SW 1271 (cell line): Measurements from ENCODE around the gene FLNB.
A peak's percentile ranks its signal among the peaks of the same experiment; 100 is the strongest.
"Not testable (repeated sequence)": the region's sequence is repeated elsewhere in the genome, so short reads cannot be mapped to it uniquely, and the experiment has no call there.

ENCODE experiments used
- DNase-seq, 2 experiments: peaks; one replicate each; lab custom pipeline; 2025; lab: John Stamatoyannopoulos, UW

The FLNB gene

GRCh38 chr3:58051658-58052261 is 43.5 kb downstream of the FLNB start:
- not testable (repeated sequence) for DNase-seq

- DNase-seq = peak; percentile 47 to 87
Observed at GRCh38 chr3:58052373-58053273, 44.4 kb downstream of the FLNB start.

- no peak for DNase-seq
Observed at GRCh38 chr3:58054652-58055051, 46.4 kb downstream of the FLNB start.

- no peak for DNase-seq
Observed at GRCh38 chr3:58055314-58055713, 47.1 kb downstream of the FLNB start.

- DNase-seq = not testable (repeated sequence)
Observed at GRCh38 chr3:58055891-58056290, 47.7 kb downstream of the FLNB start.

GRCh38 chr3:58058361-58059263 is 50.4 kb downstream of the FLNB start:
- no peak for DNase-seq

- no peak for DNase-seq
Observed at GRCh38 chr3:58059349-58060321, 51.4 kb downstream of the FLNB start.

GRCh38 chr3:58062472-58062871 is 54.2 kb downstream of the FLNB start:
- no peak for DNase-seq

GRCh38 chr3:58063022-58063815 is 55.0 kb downstream of the FLNB start:
- DNase-seq = no peak

GRCh38 chr3:58064923-58065638 is 56.9 kb downstream of the FLNB start:
- no peak for DNase-seq

- DNase-seq = no peak
Observed at GRCh38 chr3:58065700-58066167, 57.5 kb downstream of the FLNB start.

GRCh38 chr3:58066842-58067241 is 58.6 kb downstream of the FLNB start:
- no peak for DNase-seq

- no peak for DNase-seq
Observed at GRCh38 chr3:58068122-58068809, 60.0 kb downstream of the FLNB start.

- DNase-seq = no peak
Observed at GRCh38 chr3:58071480-58071971, 63.3 kb downstream of the FLNB start.

GRCh38 chr3:58072052-58072762 is 64.0 kb downstream of the FLNB start:
- DNase-seq = no peak

GRCh38 chr3:58072763-58073130 is 64.5 kb downstream of the FLNB start:
- DNase-seq = no peak

GRCh38 chr3:58073301-58074108 is 65.3 kb downstream of the FLNB start:
- DNase-seq = no peak
